ENCODE data around the gene RUNX3. TPM values are rescaled to one million over a fixed set of nuclear protein-coding genes. Genes with fewer than 3 reads are reported as not detected.

RUNX3 gene
- total RNA-seq, 1 donor from 2014 or later, result 0.41 TPM

- TF ChIP-seq, protein P1, sequence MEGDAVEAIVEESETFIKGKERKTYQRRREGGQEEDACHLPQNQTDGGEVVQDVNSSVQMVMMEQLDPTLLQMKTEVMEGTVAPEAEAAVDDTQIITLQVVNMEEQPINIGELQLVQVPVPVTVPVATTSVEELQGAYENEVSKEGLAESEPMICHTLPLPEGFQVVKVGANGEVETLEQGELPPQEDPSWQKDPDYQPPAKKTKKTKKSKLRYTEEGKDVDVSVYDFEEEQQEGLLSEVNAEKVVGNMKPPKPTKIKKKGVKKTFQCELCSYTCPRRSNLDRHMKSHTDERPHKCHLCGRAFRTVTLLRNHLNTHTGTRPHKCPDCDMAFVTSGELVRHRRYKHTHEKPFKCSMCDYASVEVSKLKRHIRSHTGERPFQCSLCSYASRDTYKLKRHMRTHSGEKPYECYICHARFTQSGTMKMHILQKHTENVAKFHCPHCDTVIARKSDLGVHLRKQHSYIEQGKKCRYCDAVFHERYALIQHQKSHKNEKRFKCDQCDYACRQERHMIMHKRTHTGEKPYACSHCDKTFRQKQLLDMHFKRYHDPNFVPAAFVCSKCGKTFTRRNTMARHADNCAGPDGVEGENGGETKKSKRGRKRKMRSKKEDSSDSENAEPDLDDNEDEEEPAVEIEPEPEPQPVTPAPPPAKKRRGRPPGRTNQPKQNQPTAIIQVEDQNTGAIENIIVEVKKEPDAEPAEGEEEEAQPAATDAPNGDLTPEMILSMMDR (conservative IDR thresholded peaks at IDR 0.05), result no peak
- peaks cover 18% of the 10 kb centered on the region for H3K4me1 Mint-ChIP-seq (ENCODE audit: unreplicated experiment)
- peak overlapping the region; percentile 43 for H3K27ac Mint-ChIP-seq
- H3K36me3 Mint-ChIP-seq, result no peaks in the 10 kb centered on the region
- no peak for DNase-seq (ENCODE audit: extremely low spot score, unreplicated experiment)
- H3K9me3 Mint-ChIP-seq, result no peaks in the 10 kb centered on the region
- H3K4me3 Mint-ChIP-seq, result peak overlapping the region; percentile 39
- H3K27me3 Mint-ChIP-seq, result peaks cover 75% of the 10 kb centered on the region
Observed at GRCh38 chr1:24931468-24932231, 1.6 kb upstream of the RUNX3 start.

DNA sequence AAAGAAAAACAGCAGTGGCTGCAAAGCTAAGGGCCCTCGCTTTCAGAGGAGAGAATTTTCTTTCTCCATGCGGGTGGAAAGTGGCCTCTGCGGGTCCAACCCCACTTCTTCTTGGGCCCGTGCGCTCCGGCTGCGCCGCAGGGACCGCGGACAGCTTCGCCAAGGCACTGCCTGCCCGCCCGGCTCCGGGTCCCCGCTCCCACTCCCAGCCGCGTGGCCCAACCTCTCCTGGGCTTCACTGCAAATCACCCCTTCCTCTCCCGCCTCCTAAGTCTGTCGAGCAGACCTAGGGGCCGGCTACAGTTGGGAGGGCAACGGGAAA is 1.0 kb upstream of the RUNX3 start:
- H3K36me3 Mint-ChIP-seq, result no peaks in the 10 kb centered on the region
- H3K9me3 Mint-ChIP-seq, result no peaks in the 10 kb centered on the region
- H3K27me3 Mint-ChIP-seq, result peaks cover 81% of the 10 kb centered on the region
- peak overlapping the region; percentile 43 for H3K27ac Mint-ChIP-seq
- DNase-seq (ENCODE audit: extremely low spot score, unreplicated experiment), result no peak
- peak overlapping the region; percentile 71 for H3K4me3 Mint-ChIP-seq
- peaks cover 18% of the 10 kb centered on the region for H3K4me1 Mint-ChIP-seq (ENCODE audit: unreplicated experiment)
- TF ChIP-seq, protein P1 (conservative IDR thresholded peaks at IDR 0.05), result no peak

DNA sequence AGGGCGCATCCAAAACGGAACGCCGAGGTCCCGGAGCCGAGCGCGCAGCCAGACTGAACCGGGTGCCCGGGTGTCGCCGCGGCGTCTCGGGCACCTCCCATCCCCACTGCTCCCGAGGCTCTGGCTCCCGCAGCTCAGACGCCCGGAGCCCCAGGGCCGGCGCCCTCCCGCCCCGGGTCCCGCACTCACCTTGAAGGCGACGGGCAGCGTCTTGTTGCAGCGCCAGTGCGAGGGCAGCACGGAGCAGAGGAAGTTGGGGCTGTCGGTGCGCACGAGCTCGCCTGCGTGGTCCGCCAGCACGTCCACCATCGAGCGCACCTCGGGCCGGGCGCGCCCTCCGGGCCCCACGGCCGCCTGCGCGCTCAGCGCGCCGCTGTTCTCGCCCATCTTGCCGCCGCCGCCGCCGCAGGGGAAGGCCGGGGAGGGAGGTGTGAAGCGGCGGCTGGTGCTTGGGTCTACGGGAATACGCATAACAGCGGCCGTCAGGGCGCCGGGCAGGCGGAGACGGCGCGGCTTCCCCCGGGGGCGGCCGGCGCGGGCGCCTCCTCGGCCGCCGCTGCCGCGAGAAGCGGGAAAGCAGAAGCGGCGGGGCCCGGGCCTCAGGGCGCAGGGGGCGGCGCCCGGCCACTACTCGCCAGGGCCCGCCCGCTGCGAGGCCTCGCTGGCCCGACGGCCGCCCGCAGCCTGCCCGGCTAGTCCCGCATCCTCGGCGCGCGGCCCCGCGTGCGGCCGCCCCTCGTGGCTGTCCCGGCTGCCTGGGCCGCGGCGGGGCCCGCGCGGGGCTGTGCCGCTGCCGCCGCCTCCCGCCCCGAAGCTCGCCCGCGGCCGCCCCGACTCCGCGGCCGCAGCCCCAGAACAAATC is 447 bp downstream of the RUNX3 start:
- Mint-ChIP-seq H3K9me3 (no peaks in the 10 kb centered on the region), H3K27me3 (peaks cover 87% of the 10 kb centered on the region), H3K36me3 (no peaks in the 10 kb centered on the region), H3K27ac (no peak overlapping the region), H3K4me1 (ENCODE audit: unreplicated experiment) (peaks cover 17% of the 10 kb centered on the region), H3K4me3 (no peak overlapping the region)
- no peak for DNase-seq (ENCODE audit: extremely low spot score, unreplicated experiment)
- TF ChIP-seq, protein P1 (conservative IDR thresholded peaks at IDR 0.05), result no peak

- Mint-ChIP-seq H3K4me3 (peak overlapping the region; percentile 61), H3K9me3 (no peaks in the 10 kb centered on the region), H3K27me3 (peaks cover 83% of the 10 kb centered on the region), H3K36me3 (no peaks in the 10 kb centered on the region), H3K27ac (no peak overlapping the region), H3K4me1 (ENCODE audit: unreplicated experiment) (peaks cover 9% of the 10 kb centered on the region)
- DNase-seq (ENCODE audit: extremely low spot score, unreplicated experiment), result no peak
- TF ChIP-seq, protein P1 (conservative IDR thresholded peaks at IDR 0.05), result no peak
Observed at GRCh38 chr1:24928689-24929397, 1.2 kb downstream of the RUNX3 start.

DNA sequence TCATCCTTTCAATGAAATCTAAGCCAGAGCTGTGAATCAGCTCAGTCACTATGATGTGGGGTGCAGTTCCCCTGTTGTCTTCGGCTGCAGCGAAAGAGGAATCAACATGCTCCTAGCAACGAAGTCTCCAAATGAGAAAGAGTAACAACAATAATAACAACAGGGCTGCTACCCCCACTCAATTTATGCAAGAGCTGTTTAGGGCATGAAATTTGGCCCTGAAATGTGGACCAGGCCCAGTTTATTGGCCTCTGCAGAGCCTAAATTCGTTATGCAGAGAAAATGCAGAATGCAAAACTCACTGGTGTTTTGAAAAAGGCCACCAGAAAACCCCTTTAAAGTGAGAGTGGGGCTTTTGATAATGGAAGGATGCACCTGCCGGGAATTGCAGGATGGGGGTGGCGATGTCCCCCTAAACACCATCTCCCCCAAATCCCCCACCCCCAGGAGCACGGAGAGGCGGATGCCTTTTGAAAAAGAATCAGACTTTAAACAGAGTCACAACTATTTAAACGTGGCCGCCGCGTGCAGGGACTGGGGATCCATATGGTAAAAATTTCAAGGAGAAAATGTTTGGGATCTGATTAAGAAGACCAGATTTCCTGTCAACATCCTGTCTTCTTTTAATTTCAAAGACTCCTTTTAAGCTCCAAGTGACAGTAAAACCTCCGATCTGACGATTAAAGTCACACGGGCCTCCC is 1.9 kb downstream of the RUNX3 start:
- DNase-seq (ENCODE audit: extremely low spot score, unreplicated experiment), result no peak
- Mint-ChIP-seq H3K27ac (no peak overlapping the region), H3K9me3 (no peaks in the 10 kb centered on the region), H3K36me3 (no peaks in the 10 kb centered on the region), H3K4me3 (peak overlapping the region; percentile 61), H3K4me1 (ENCODE audit: unreplicated experiment) (peaks cover 8% of the 10 kb centered on the region), H3K27me3 (peaks cover 81% of the 10 kb centered on the region)
- TF ChIP-seq, protein P1 (conservative IDR thresholded peaks at IDR 0.05), result no peak
